Spleen (tissue), 11 donors: ENCODE results near the gene GPR78. TPM values are rescaled to one million over a fixed set of nuclear protein-coding genes. Genes with fewer than 3 reads are reported as not detected.

ENCODE experiments used
- DNase-seq: peaks from one replicate; pipeline ENCODE4 v3.0.0-alpha.2; 2020
- H3K27ac ChIP-seq, 8 donors: fragments of 200-600 bp; sonication (generic) in 7 of 8; 1 replicate in 4 of 8; 2 replicates in 4 of 8; pipeline versions ENCODE4 v1.5.0 to v1.8.0; 2016 to 2021; ENCODE audit warnings: inconsistent platforms in 4 of 8, mild to moderate bottlenecking in 4 of 8, moderate library complexity in 1 of 8
- H3K27me3 ChIP-seq, 7 donors: fragments of 200-600 bp; sonication (generic) in 6 of 7; replicated peaks in 1 of 7; 1 replicate in 4 of 7; 2 replicates in 3 of 7; pipeline versions ENCODE4 v1.5.0 to v1.8.0; 2016 to 2021; ENCODE audit warnings: inconsistent platforms in 3 of 7, mild to moderate bottlenecking in 1 of 7
- H3K36me3 ChIP-seq, 6 donors: fragments of 200-600 bp; sonication (generic) in 5 of 6; 1 replicate in 4 of 6; 2 replicates in 2 of 6; pipeline versions ENCODE4 v1.5.0 to v1.8.0; 2016 to 2021; ENCODE audit warnings: inconsistent platforms in 2 of 6
- H3K4me1 ChIP-seq, 6 donors: fragments of 200-600 bp; sonication (generic) in 5 of 6; 1 replicate in 3 of 6; 2 replicates in 3 of 6; pipeline versions ENCODE4 v1.5.0 to v1.8.0; 2016 to 2021; ENCODE audit warnings: inconsistent platforms in 3 of 6
- H3K4me3 ChIP-seq, 8 donors: fragments of 200-600 bp; sonication (generic) in 7 of 8; 1 replicate in 4 of 8; 2 replicates in 4 of 8; pipeline versions ENCODE4 v1.5.0 to v1.8.0; 2016 to 2021; ENCODE audit warnings: inconsistent platforms in 4 of 8, mild to moderate bottlenecking in 4 of 8, moderate library complexity in 2 of 8
- H3K9me3 ChIP-seq, 8 donors: fragments of 200-600 bp; sonication (generic) in 7 of 8; 1 replicate in 4 of 8; 2 replicates in 4 of 8; pipeline versions ENCODE4 v1.5.0 to v1.8.0; 2016 to 2021; ENCODE audit warnings: inconsistent platforms in 4 of 8
- POLR2A ChIP-seq, 3 donors: fragments of 450-650 bp; IDR thresholded peaks; one replicate each; pipeline ENCODE4 v1.5.1; 2017; ENCODE audit warnings: antibody characterized with exemption in 3 of 3, mild to moderate bottlenecking in 1 of 3
- POLR2AphosphoS5 ChIP-seq, 3 donors: sonication (generic); formaldehyde crosslinking; IDR thresholded peaks; one replicate each; pipeline ENCODE4 v1.5.1; 2017; ENCODE audit warnings: antibody characterized with exemption in 3 of 3
- WGBS, 5 donors: extraction: QIAGEN DNeasy Blood & Tissue Kit in 3 of 5; methylation state at CpG; one replicate each; pipeline versions ENCODE4 v1.1.5 to v1.1.7; 2013 to 2018; 5-methylcytosine and 5-hydroxymethylcytosine counted together
- intact Hi-C: fragments of 100-400 bp; cut with DNase I; formaldehyde crosslinking; loops from one replicate; pipeline ENCODE4 v1.15.0; 2023; ENCODE audit warnings: low total_unique reads
- polyA plus RNA-seq, 3 donors: library from polyadenylated mRNA; stranded (reverse); fragments of 200-250 nt; gene quantifications; one replicate each; pipeline ENCODE4 v1.2.1, GENCODE V29; 2013
- total RNA-seq, 7 donors: library from RNA; depleted of rRNA in 3 of 7; stranded (reverse); fragments of >200 nt in 3 of 7; fragmentation: NEBNext Ultra II Directional in 4 of 7; extraction: Animal tissue kit (Norgen Biotek cat#: 25700) in 4 of 7; gene quantifications; one replicate each; pipeline versions ENCODE4 v1.1.0 to v1.2.1, GENCODE V29; 2016 to 2021
- TF ChIP-seq, protein P1 (sequence below), 11 experiments: fragments of 200-600 bp in 7 of 11; fragments of 450-650 bp in 4 of 11; sonication (generic) in 4 of 11; IDR thresholded peaks in 8 of 11; conservative IDR thresholded peaks in 3 of 11; 1 replicate in 7 of 11; 2 replicates in 4 of 11; pipeline versions ENCODE4 v1.4.0 to v1.8.0; 2016 to 2021; ENCODE audit warnings: antibody characterized with exemption in 11 of 11, inconsistent platforms in 4 of 11, mild to moderate bottlenecking in 1 of 11
- donor health status: healthy with polysubstance abuse.
- donor health status: DM: no; HTN: no; CAD: no; lungs with moderate emphysema.
- donor health status: DM: no; HTN: no; CAD: no.
- donor health status: Bipolar disorder and iron deficiency.
- donor health status: healthy.
- donor health status: DM: no; HTN: no; CAD: no.
- donor health status: DM: yes; HTN: yes; CAD: no.

GPR78 gene
- total and polyA plus RNA-seq, 10 donors, result 0.07 to 1.5 (median 0.12) TPM; not detected in 5

DNA sequence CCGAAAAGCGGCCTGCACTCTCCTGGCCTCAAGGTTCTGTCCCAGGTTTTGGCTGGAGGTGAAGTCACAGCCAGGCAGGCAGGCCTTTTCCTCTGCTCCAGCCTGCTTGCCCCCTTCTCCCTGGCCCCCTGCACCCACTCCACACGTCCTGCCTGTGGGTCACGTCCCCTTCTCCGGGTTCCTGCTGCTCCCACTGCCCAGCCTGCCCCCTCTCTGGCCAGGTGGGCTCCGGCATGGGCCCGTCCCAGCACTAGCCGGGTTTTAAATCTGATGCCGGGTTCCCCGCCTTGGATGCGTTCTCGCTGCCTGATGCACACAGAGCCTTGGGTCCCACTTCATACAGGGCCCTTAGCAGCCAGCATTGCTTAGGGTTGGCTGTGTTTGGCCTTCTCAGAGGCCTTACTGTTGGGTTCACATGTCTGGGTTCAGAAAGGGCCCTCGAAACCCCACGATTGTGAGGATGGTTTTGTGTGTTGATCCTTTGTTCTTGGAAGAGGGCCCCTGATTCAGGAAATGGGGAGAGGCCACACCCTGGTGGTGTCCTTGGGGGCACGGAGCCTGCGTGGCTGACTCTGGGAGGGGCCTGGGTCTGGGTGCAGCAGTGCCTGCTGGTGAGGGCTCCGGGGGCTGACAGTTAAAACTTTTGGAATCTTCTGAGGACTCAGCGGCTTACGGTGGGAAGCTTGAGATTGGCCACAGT lies 18.3 kb downstream of the GPR78 start:
- Histone ChIP-seq H3K4me1 (peaks cover 0 to 4% (median 0%) of the 10 kb centered on the region in 6 donors), H3K27ac (no peak overlapping the region), H3K36me3 (no peaks in the 10 kb centered on the region), H3K9me3 (no peaks in the 10 kb centered on the region), H3K27me3 (peaks cover 0 to 34% (median 9%) of the 10 kb centered on the region in 7 donors), H3K4me3 (no peak overlapping the region)
- 74 to 82% (median 79%) methylated on average over 18 to 19 of the region's 19 CpGs for WGBS, 5 donors
- intact Hi-C loops, result no loop called here
- TF ChIP-seq POLR2A (IDR thresholded peaks at IDR 0.05), result no peak
- DNase-seq, result no peak

DNA sequence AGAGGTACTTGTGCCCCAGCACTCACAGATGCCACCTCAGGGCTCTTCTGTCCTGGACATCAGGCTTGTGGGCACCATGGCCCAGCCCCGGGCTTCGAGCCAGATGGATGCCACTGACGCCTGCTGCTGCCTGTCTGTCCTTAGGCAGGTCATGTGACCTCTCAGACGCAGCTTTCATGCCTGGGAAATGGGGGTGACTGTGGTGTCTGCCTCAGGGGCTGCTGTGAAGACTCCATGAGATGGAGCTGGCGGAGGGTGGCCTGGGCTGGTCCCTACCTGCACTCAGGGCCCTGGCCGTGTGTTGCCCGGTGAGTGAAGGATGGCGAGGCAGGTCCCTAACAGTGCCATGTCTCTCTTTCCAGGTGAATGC lies 18.9 kb downstream of the GPR78 start:
- Histone ChIP-seq H3K9me3 (no peaks in the 10 kb centered on the region), H3K36me3 (no peaks in the 10 kb centered on the region), H3K27ac (no peak overlapping the region), H3K27me3 (peaks cover 0 to 33% (median 3%) of the 10 kb centered on the region in 7 donors), H3K4me1 (peaks cover 0 to 3% (median 0%) of the 10 kb centered on the region in 6 donors), H3K4me3 (no peak overlapping the region)
- DNase-seq, result no peak
- WGBS, 5 donors, result 69 to 83% (median 78%) methylated on average over 5 to 8 of the region's 8 CpGs
- intact Hi-C loops, result no loop called here
- TF ChIP-seq POLR2AphosphoS5 (IDR thresholded peaks at IDR 0.05) (no peak), POLR2A (IDR thresholded peaks at IDR 0.05) (no peak)
- TF ChIP-seq, protein P1, sequence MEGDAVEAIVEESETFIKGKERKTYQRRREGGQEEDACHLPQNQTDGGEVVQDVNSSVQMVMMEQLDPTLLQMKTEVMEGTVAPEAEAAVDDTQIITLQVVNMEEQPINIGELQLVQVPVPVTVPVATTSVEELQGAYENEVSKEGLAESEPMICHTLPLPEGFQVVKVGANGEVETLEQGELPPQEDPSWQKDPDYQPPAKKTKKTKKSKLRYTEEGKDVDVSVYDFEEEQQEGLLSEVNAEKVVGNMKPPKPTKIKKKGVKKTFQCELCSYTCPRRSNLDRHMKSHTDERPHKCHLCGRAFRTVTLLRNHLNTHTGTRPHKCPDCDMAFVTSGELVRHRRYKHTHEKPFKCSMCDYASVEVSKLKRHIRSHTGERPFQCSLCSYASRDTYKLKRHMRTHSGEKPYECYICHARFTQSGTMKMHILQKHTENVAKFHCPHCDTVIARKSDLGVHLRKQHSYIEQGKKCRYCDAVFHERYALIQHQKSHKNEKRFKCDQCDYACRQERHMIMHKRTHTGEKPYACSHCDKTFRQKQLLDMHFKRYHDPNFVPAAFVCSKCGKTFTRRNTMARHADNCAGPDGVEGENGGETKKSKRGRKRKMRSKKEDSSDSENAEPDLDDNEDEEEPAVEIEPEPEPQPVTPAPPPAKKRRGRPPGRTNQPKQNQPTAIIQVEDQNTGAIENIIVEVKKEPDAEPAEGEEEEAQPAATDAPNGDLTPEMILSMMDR (IDR thresholded peaks at IDR 0.05 in 8 of 11, conservative IDR thresholded peaks at IDR 0.05 in 3 of 11), result no peak

DNA sequence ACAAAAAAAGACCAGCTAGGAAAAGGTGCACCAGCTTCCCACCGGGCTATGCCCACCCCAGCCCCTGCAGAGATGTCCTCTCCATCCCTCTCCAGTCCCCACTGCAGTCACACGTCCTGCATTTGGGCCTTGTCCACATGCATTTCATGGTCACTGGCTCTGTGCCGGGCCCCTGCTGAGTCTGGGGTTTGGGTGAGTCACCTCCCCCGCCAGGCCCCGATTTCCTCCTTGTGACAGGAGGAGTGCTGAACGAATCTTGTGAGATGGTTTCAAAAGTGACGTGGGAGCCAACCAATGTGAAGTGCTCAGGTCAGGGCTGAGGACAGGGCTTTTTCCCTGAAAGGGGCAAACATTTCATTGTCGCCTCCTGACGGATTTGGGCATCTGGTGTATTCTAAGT lies 19.5 kb downstream of the GPR78 start:
- Histone ChIP-seq H3K27me3 (peaks cover 0 to 27% (median 0%) of the 10 kb centered on the region in 7 donors), H3K36me3 (no peaks in the 10 kb centered on the region), H3K4me3 (no peak overlapping the region), H3K27ac (no peak overlapping the region), H3K4me1 (no peaks in the 10 kb centered on the region), H3K9me3 (no peaks in the 10 kb centered on the region)
- no peak for DNase-seq
- intact Hi-C loops, result loop anchor here (10.0 kb wide), 1 partner anchor 315 kb away; no protein-coding TSS in a partner anchor
- WGBS, 5 donors, result 54 to 64% (median 64%) methylated on average over 8 to 9 of the region's 9 CpGs
- TF ChIP-seq, protein P1 (IDR thresholded peaks at IDR 0.05 in 8 of 11, conservative IDR thresholded peaks at IDR 0.05 in 3 of 11), result no peak
- TF ChIP-seq POLR2A (IDR thresholded peaks at IDR 0.05) (no peak), POLR2AphosphoS5 (IDR thresholded peaks at IDR 0.05) (no peak)

DNA sequence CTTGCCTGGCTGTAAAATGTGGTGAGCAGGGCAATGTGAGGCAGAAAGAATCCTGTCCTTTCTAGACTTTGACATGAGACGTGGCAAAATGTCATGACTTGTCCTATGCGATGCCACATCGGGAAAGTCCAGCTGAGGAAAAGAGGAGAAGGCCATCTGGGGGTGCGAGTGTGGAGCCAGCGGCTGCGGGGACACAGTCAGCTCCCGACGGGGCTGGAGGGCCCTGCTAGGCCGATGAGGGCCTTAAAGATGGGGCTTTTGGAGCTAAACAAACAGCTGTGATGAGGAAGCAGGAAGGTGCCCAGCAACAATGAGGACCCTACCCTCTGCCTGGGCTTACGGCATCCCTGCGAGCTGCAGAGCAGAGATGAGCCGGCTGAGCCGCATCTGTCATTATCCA lies 20.1 kb downstream of the GPR78 start:
- intact Hi-C loops, result loop anchor here (10.0 kb wide), 1 partner anchor 315 kb away; no protein-coding TSS in a partner anchor
- Histone ChIP-seq H3K27ac (no peak overlapping the region), H3K4me1 (no peaks in the 10 kb centered on the region), H3K36me3 (no peaks in the 10 kb centered on the region), H3K4me3 (no peak overlapping the region), H3K27me3 (peaks cover 0 to 21% (median 0%) of the 10 kb centered on the region in 7 donors), H3K9me3 (no peaks in the 10 kb centered on the region)
- DNase-seq, result no peak
- TF ChIP-seq, protein P1 (IDR thresholded peaks at IDR 0.05 in 8 of 11, conservative IDR thresholded peaks at IDR 0.05 in 3 of 11), result no peak
- 86 to 93% (median 88%) methylated on average over 13 of the region's 13 CpGs for WGBS, 5 donors
